Osteoblast (primary cell): ENCODE measurements around the gene ELK3. TPM values are rescaled to one million over a fixed set of nuclear protein-coding genes. Genes with fewer than 3 reads are reported as not detected.

Experiments used
- DNase-seq: peaks from one replicate; pipeline ENCODE4 v3.0.0; 2011; ENCODE audit warnings: low spot score, mixed read lengths; ENCODE audit not compliant: insufficient read length; ENCODE audit errors: missing footprints
- H2AFZ ChIP-seq: 2 replicates; pipeline ENCODE4 v1.6.0; 2011; ENCODE audit warnings: mild to moderate bottlenecking, low read length
- H3K27ac ChIP-seq: 2 replicates; pipeline ENCODE4 v1.5.1; 2011; ENCODE audit warnings: mild to moderate bottlenecking, low read depth, low read length, moderate library complexity
- H3K27me3 ChIP-seq: 2 replicates; pipeline ENCODE4 v1.6.0; 2012; ENCODE audit warnings: mild to moderate bottlenecking, control low read depth, inconsistent platforms, low read length, moderate library complexity; ENCODE audit not compliant: insufficient read depth
- H3K36me3 ChIP-seq: 2 replicates; pipeline ENCODE4 v1.5.1; 2011; ENCODE audit warnings: mild to moderate bottlenecking, low read length, control low read depth, moderate library complexity; ENCODE audit not compliant: insufficient read depth
- H3K4me1 ChIP-seq: 2 replicates; pipeline ENCODE4 v1.5.1; 2011; ENCODE audit warnings: mild to moderate bottlenecking, low read length, control low read depth, moderate library complexity; ENCODE audit not compliant: insufficient read depth
- H3K4me2 ChIP-seq: 2 replicates; pipeline ENCODE4 v1.6.0; 2011; ENCODE audit warnings: mild to moderate bottlenecking, low read length; ENCODE audit not compliant: insufficient read depth
- H3K4me3 ChIP-seq: fragments of 200-600 bp; sonication (generic); 3 replicates; pipeline ENCODE4 v1.5.1; 2012; ENCODE audit warnings: mild to moderate bottlenecking, low read length, inconsistent platforms; ENCODE audit not compliant: insufficient read depth
- H3K79me2 ChIP-seq: 2 replicates; pipeline ENCODE4 v1.6.0; 2012; ENCODE audit warnings: mild to moderate bottlenecking, low read length, control low read depth, inconsistent platforms; ENCODE audit not compliant: insufficient read depth
- H3K9me3 ChIP-seq: 2 replicates; pipeline ENCODE4 v1.5.1; 2011; ENCODE audit warnings: low read depth, low read length, control low read depth
- H4K20me1 ChIP-seq: 2 replicates; pipeline ENCODE4 v1.6.0; 2012; ENCODE audit warnings: mild to moderate bottlenecking, low read length, control low read depth; ENCODE audit not compliant: insufficient read depth
- CTCF ChIP-seq: IDR thresholded peaks from 2 replicates; pipeline ENCODE4 v1.5.1; 2011; ENCODE audit warnings: mild to moderate bottlenecking, low read depth, low read length, moderate library complexity; ENCODE audit errors: extremely low read depth
- total RNA-seq: library from RNA; depleted of rRNA; stranded (reverse); fragments of >200 nt; gene quantifications from 2 replicates; pipeline ENCODE4 v1.2.3, GENCODE V29; 2012

Gene ELK3
- total RNA-seq, 1 donor: 27.5 TPM

GRCh38 chr12:96157427-96157826 lies 36.7 kb upstream of the ELK3 start:
- no peak overlapping the region for H3K4me3 ChIP-seq
- TF ChIP-seq CTCF: no peak
- no peak overlapping the region for H2AFZ ChIP-seq
- no peaks in the 10 kb centered on the region for H3K79me2 ChIP-seq
- no peaks in the 10 kb centered on the region for H3K4me1 ChIP-seq
- no peaks in the 10 kb centered on the region for H3K36me3 ChIP-seq
- no peak overlapping the region for H3K27ac ChIP-seq
- H3K9me3 ChIP-seq: no peaks in the 10 kb centered on the region
- H4K20me1 ChIP-seq: no peaks in the 10 kb centered on the region
- DNase-seq: no peak
- H3K4me2 ChIP-seq: no peak overlapping the region
- no peaks in the 10 kb centered on the region for H3K27me3 ChIP-seq

GRCh38 chr12:96164951-96165811 lies 29.0 kb upstream of the ELK3 start:
- no peak for TF ChIP-seq CTCF
- Histone ChIP-seq H3K4me3 (no peak overlapping the region), H3K36me3 (no peaks in the 10 kb centered on the region), H2AFZ (peak overlapping the region; percentile 47), H3K27ac (no peak overlapping the region), H3K27me3 (no peaks in the 10 kb centered on the region), H3K4me1 (no peaks in the 10 kb centered on the region), H3K4me2 (no peak overlapping the region), H3K79me2 (no peaks in the 10 kb centered on the region), H4K20me1 (no peaks in the 10 kb centered on the region), H3K9me3 (no peaks in the 10 kb centered on the region)
- no peak for DNase-seq

- no peak for TF ChIP-seq CTCF
- Histone ChIP-seq H3K4me2 (no peak overlapping the region), H3K27ac (no peak overlapping the region), H4K20me1 (no peaks in the 10 kb centered on the region), H3K27me3 (no peaks in the 10 kb centered on the region), H3K36me3 (no peaks in the 10 kb centered on the region), H3K9me3 (no peaks in the 10 kb centered on the region), H3K79me2 (no peaks in the 10 kb centered on the region), H3K4me3 (no peak overlapping the region), H2AFZ (no peak overlapping the region), H3K4me1 (no peaks in the 10 kb centered on the region)
- DNase-seq: no peak
Measured at GRCh38 chr12:96166765-96167164, 27.4 kb upstream of the ELK3 start.

- Histone ChIP-seq H3K9me3 (no peaks in the 10 kb centered on the region), H3K36me3 (no peaks in the 10 kb centered on the region), H3K79me2 (no peaks in the 10 kb centered on the region), H3K4me2 (no peak overlapping the region), H2AFZ (no peak overlapping the region), H3K27me3 (no peaks in the 10 kb centered on the region), H3K4me3 (no peak overlapping the region), H4K20me1 (no peaks in the 10 kb centered on the region), H3K27ac (no peak overlapping the region), H3K4me1 (no peaks in the 10 kb centered on the region)
- DNase-seq: no peak
- TF ChIP-seq CTCF: no peak
Measured at GRCh38 chr12:96167492-96167891, 26.7 kb upstream of the ELK3 start.
